ENCODE data around the gene CCDC110. TPM values are rescaled to one million over a fixed set of nuclear protein-coding genes. Genes with fewer than 3 reads are reported as not detected.
A peak's percentile ranks its signal among the peaks of the same experiment; 100 is the strongest.

Gene CCDC110
- total RNA-seq, 1 donor from 2014 or later = 0.75 TPM

DNA sequence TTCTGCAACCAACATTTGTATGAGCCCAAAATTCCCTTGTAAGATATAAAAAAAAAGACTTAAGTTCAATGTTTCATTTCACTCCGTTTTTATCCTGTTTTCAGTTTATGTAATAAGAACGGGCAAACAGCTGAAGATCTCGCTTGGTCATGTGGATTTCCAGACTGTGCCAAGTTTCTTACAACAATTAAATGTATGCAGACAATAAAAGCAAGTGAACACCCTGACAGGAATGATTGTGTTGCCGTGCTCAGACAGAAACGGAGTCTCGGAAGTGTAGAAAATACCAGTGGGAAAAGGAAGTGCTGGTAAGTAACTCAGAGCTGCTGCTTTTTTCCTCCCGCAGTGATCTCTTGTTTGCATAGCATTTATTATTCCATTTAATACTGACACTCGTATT is 72.1 kb downstream of the CCDC110 start:
- H3K9me3 ChIP-seq = no peaks in the 10 kb centered on the region
- TF ChIP-seq CTCF (IDR thresholded peaks at IDR 0.05) = no peak
- ATAC-seq (no peak), DNase-seq (no peak)
- intact Hi-C loops (cut with DNase I) = no loop called here
- H3K4me3 ChIP-seq = no peak overlapping the region
- H3K4me1 ChIP-seq = peaks cover 12% of the 10 kb centered on the region
- H3K36me3 ChIP-seq = peaks cover 39% of the 10 kb centered on the region
- H3K27ac ChIP-seq = no peak overlapping the region
- H3K27me3 ChIP-seq = no peaks in the 10 kb centered on the region

DNA sequence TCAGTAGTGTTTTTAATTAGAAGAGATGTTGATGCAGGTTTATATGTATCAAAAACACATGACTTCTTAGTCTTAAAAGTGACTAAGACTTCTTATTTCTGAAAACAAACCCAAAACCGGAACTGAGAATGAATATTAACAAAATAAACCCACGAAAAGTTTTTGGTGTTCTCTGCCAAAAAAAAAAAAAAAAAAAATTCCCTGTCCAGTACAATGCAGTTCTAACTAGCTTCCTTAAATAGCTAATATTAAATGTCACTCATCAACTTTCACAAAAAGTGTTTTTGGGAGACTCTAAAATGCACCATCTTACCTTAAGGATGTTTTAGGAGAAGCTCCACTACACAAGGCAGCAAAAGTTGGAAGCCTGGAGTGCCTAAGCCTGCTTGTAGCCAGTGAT is 72.9 kb downstream of the CCDC110 start:
- DNase-seq (no peak), ATAC-seq (no peak)
- no peak for TF ChIP-seq CTCF (IDR thresholded peaks at IDR 0.05)
- no peaks in the 10 kb centered on the region for H3K27me3 ChIP-seq
- peaks cover 12% of the 10 kb centered on the region for H3K4me1 ChIP-seq
- intact Hi-C loops (cut with DNase I) = no loop called here
- no peak overlapping the region for H3K27ac ChIP-seq
- no peak overlapping the region for H3K4me3 ChIP-seq
- H3K36me3 ChIP-seq = peaks cover 38% of the 10 kb centered on the region
- no peaks in the 10 kb centered on the region for H3K9me3 ChIP-seq

GRCh38 chr4:185396724-185397385 is 74.7 kb downstream of the CCDC110 start, which contains the start of gene ANKRD37:
Gene ANKRD37 (plus strand): TSS chr4:185396841. CDS start chr4:185396924, 83 bp downstream.
- Histone ChIP-seq H3K27ac (peak within 1 kb of the TSS; percentile 98), H3K9me3 (no peaks in the 10 kb centered on the region), H3K27me3 (no peaks in the 10 kb centered on the region), H3K36me3 (peaks cover 24% of the 10 kb centered on the region), H3K4me3 (peak within 1 kb of the TSS; percentile 73), H3K4me1 (peaks cover 12% of the 10 kb centered on the region)
- intact Hi-C loops (cut with DNase I) = no loop called here
- DNase-seq = peak; percentile 74
- peak; percentile 33 for ATAC-seq
- no peak for TF ChIP-seq CTCF (IDR thresholded peaks at IDR 0.05)

DNA sequence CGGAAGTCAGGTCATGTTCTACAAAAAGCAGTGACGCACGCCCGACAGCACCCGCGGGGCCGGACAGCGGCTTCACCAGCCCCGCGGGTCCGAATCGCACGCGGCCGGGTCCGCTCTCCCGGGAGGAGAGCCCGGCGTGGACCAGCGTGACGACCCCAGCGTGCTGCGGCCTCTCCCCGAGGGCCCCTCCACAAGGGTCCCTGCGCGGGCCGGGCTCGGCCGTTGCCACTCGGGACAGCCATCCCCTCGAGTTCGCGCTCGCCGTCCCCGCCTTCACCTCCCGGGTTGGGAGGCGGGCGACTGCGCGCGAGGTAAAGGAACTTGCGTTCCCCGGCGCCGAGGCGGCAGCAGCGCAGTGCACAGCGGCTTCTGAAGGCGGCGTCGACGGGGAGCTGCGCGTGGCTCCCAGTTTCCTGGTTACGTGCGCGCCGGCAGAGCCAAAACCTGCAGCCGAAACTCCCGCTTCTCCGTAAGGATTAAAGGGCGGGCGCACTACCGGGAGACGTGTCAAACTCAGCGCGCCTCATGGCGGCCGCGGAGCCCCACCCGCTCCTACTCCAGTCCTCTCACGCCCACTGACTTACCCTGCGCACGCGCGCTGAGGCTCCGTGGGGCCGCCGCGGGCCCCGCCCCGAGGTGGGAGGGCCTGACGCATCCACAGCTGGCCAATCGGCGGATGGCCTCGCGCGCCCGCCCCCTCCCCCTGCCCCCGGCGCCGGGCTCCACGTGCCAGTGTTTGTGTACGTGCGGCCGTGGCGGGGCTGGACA is 75.4 kb downstream of the CCDC110 start:
- H3K27ac ChIP-seq = peak overlapping the region; percentile 98
- ATAC-seq (peak; percentile 97), DNase-seq (peak; percentile 98)
- peaks cover 18% of the 10 kb centered on the region for H3K36me3 ChIP-seq
- intact Hi-C loops (cut with DNase I) = no loop called here
- H3K4me3 ChIP-seq = peak overlapping the region; percentile 73
- H3K9me3 ChIP-seq = no peaks in the 10 kb centered on the region
- H3K27me3 ChIP-seq = no peaks in the 10 kb centered on the region
- H3K4me1 ChIP-seq = peaks cover 12% of the 10 kb centered on the region
- TF ChIP-seq CTCF (IDR thresholded peaks at IDR 0.05) = peak; percentile 8

GRCh38 chr4:185395238-185395955 is 76.1 kb downstream of the CCDC110 start, which contains the start of gene LRP2BP:
Gene LRP2BP (minus strand): TSS chr4:185395924. CDS start chr4:185378186, 17,738 bp downstream.
- ATAC-seq (no peak), DNase-seq (no peak)
- Histone ChIP-seq H3K4me1 (peaks cover 12% of the 10 kb centered on the region), H3K27me3 (no peaks in the 10 kb centered on the region), H3K36me3 (peaks cover 11% of the 10 kb centered on the region), H3K9me3 (no peaks in the 10 kb centered on the region), H3K27ac (peak within 1 kb of the TSS; percentile 98), H3K4me3 (peak within 1 kb of the TSS; percentile 73)
- no peak for TF ChIP-seq CTCF (IDR thresholded peaks at IDR 0.05)
- intact Hi-C loops (cut with DNase I) = no loop called here

Other genes with a start within 250 kb of the CCDC110 start
- gene LRP2BP, start 75.8 kb downstream of the CCDC110 start, total RNA-seq = 0.72 TPM
- gene ANKRD37, start 74.9 kb downstream of the CCDC110 start, total RNA-seq = 7.7 TPM
- gene UFSP2, start 45.8 kb downstream of the CCDC110 start, total RNA-seq = 36.8 TPM
- gene PDLIM3, start 63.8 kb upstream of the CCDC110 start, total RNA-seq = 24.4 TPM